HepG2 (cell line): ENCODE measurements around the gene PCGF6. TPM values are rescaled to one million over a fixed set of nuclear protein-coding genes. Genes with fewer than 3 reads are reported as not detected.

Experiments
- AKAP8 ChIP-seq: sonication (generic); formaldehyde crosslinking; IDR thresholded peaks from 2 replicates; pipeline ENCODE4 v1.5.1; 2020; ENCODE audit warnings: mild to moderate bottlenecking, missing genetic modification reagents
- ATF2 ChIP-seq: sonication (generic); formaldehyde crosslinking; IDR thresholded peaks from 2 replicates; pipeline ENCODE4 v1.4.0; 2020; ENCODE audit warnings: missing genetic modification reagents
- ESRRA ChIP-seq: sonication (generic); formaldehyde crosslinking; IDR thresholded peaks from 2 replicates; pipeline ENCODE4 v1.5.1; 2020; ENCODE audit warnings: mild to moderate bottlenecking, low read depth, missing genetic modification reagents
- HDAC6 ChIP-seq: fragments of 200-600 bp; sonication (generic); IDR thresholded peaks from 2 replicates; pipeline ENCODE4 v1.7.0; 2017; ENCODE audit warnings: mild to moderate bottlenecking, antibody characterized with exemption, low read length, low read depth
- HMGA1 ChIP-seq: sonication (generic); formaldehyde crosslinking; conservative IDR thresholded peaks from 2 replicates; pipeline ENCODE4 v1.4.0; 2020; ENCODE audit warnings: missing genetic modification reagents
- HNRNPK ChIP-seq: fragments of 200-400 bp; formaldehyde crosslinking; IDR thresholded peaks from 2 replicates; pipeline ENCODE4 v1.6.1; 2018; ENCODE audit warnings: low read length, low read depth, moderate library complexity, mild to moderate bottlenecking; ENCODE audit not compliant: poor library complexity, severe bottlenecking
- KDM5A ChIP-seq: fragments of 200-600 bp; sonication (generic); IDR thresholded peaks from 2 replicates; pipeline ENCODE4 v1.7.0; 2018; ENCODE audit warnings: antibody characterized with exemption, mild to moderate bottlenecking, low read length, borderline replicate concordance
- NFE2 ChIP-seq: sonication (generic); formaldehyde crosslinking; IDR thresholded peaks from 2 replicates; pipeline ENCODE4 v1.4.0; 2020; ENCODE audit warnings: missing genetic modification reagents
- NR2C2 ChIP-seq: sonication (generic); formaldehyde crosslinking; IDR thresholded peaks from 2 replicates; pipeline ENCODE4 v1.4.0; 2020; ENCODE audit warnings: missing genetic modification reagents, mild to moderate bottlenecking, moderate library complexity, borderline replicate concordance
- NR2F1 ChIP-seq, 2 experiments: fragments of 450-650 bp in 1 of 2; formaldehyde crosslinking in 1 of 2; IDR thresholded peaks; 2 replicates each; pipeline versions ENCODE4 v1.5.0 to v1.6.1; 2016 to 2020; ENCODE audit warnings: mild to moderate bottlenecking in 1 of 2, missing compliant biosample characterization in 1 of 2, missing genetic modification reagents in 1 of 2, moderate library complexity in 1 of 2
- PRDM15 ChIP-seq: sonication (generic); formaldehyde crosslinking; IDR thresholded peaks from 2 replicates; pipeline ENCODE4 v1.4.0; 2020; ENCODE audit warnings: missing genetic modification reagents
- SP2 ChIP-seq: sonication (generic); formaldehyde crosslinking; IDR thresholded peaks from 2 replicates; pipeline ENCODE4 v1.5.1; 2020; ENCODE audit warnings: mild to moderate bottlenecking, missing genetic modification reagents
- THAP11 ChIP-seq: IDR thresholded peaks from 2 replicates; pipeline ENCODE4 v1.6.1; 2016; ENCODE audit warnings: missing biosample characterization, missing genetic modification reagents
- THAP7 ChIP-seq: sonication (generic); formaldehyde crosslinking; IDR thresholded peaks from 2 replicates; pipeline ENCODE4 v1.8.1; 2023; ENCODE audit warnings: mild to moderate bottlenecking, missing genetic modification reagents
- ZEB1 ChIP-seq: IDR thresholded peaks from 2 replicates; pipeline ENCODE4 v1.6.1; 2012; ENCODE audit warnings: mild to moderate bottlenecking, low read depth, inconsistent platforms; ENCODE audit not compliant: insufficient replicate concordance
- ZFP1 ChIP-seq: IDR thresholded peaks from 2 replicates; pipeline ENCODE4 v1.6.1; 2016
- ZFP90 ChIP-seq: sonication (generic); formaldehyde crosslinking; IDR thresholded peaks from 2 replicates; pipeline ENCODE4 v1.8.0; 2022; ENCODE audit warnings: missing genetic modification reagents, mild to moderate bottlenecking, inconsistent platforms, borderline replicate concordance
- ZFP91 ChIP-seq: sonication (generic); formaldehyde crosslinking; IDR thresholded peaks from 2 replicates; pipeline ENCODE4 v1.9.0; 2022; ENCODE audit warnings: missing genetic modification reagents, mild to moderate bottlenecking, borderline replicate concordance
- ZNF329 ChIP-seq: sonication (generic); formaldehyde crosslinking; IDR thresholded peaks from 2 replicates; pipeline ENCODE4 v1.9.0; 2021; ENCODE audit warnings: low read depth, mild to moderate bottlenecking, missing genetic modification reagents
- ZNF446 ChIP-seq: sonication (generic); formaldehyde crosslinking; IDR thresholded peaks from 2 replicates; pipeline ENCODE4 v1.5.0; 2020; ENCODE audit warnings: mild to moderate bottlenecking, missing genetic modification reagents
- ZNF629 ChIP-seq: sonication (generic); formaldehyde crosslinking; conservative IDR thresholded peaks from 2 replicates; pipeline ENCODE4 v1.5.0; 2020; ENCODE audit warnings: missing genetic modification reagents
- ZNF678 ChIP-seq: sonication (generic); formaldehyde crosslinking; IDR thresholded peaks from 2 replicates; pipeline ENCODE4 v1.4.0; 2020; ENCODE audit warnings: mild to moderate bottlenecking, missing genetic modification reagents
- ZNF850 ChIP-seq: sonication (generic); formaldehyde crosslinking; conservative IDR thresholded peaks from 2 replicates; pipeline ENCODE4 v1.9.0; 2021; ENCODE audit warnings: mild to moderate bottlenecking, missing genetic modification reagents
- polyA plus RNA-seq, 8 experiments: library from polyadenylated mRNA; depleted of rRNA in 3 of 8; stranded (reverse) in 7 of 8; unstranded in 1 of 8; fragments of >200 nt; fragmentation: Illumina TruSeq in 4 of 8; extraction: Trizol in 4 of 8; gene quantifications; 2 replicates each; pipeline versions ENCODE4 v1.2.1 to v1.2.3, GENCODE V29; 2011 to 2016; ENCODE audit warnings: low read depth in 4 of 8, missing spikeins in 1 of 8, mixed read lengths in 1 of 8; ENCODE audit not compliant: insufficient read depth in 1 of 8
- total RNA-seq, 5 experiments: library from RNA; depleted of rRNA; stranded (reverse); fragments of >200 nt; fragmentation: Illumina TruSeq; extraction: Trizol; gene quantifications; 2 replicates each; pipeline ENCODE4 v1.2.3, GENCODE V29; 2016; ENCODE audit warnings: low read depth in 1 of 5

PCGF6 gene
- total and polyA plus RNA-seq, 2 of the 13 experiments (the other 11 are each of a cell fraction or from before 2014, with no cell fraction given), result 5.2 to 19.4 TPM

GRCh38 chr10:103350517-103351260 is at the start of gene PCGF6 (continued):
- no peak for TF ChIP-seq HDAC6
- 0 out of 2 replicates have a peak, but pooled peaks have one; percentile 40 for TF ChIP-seq ESRRA (CRISPR knock-in tag)
- no peak for TF ChIP-seq KDM5A
- no peak for TF ChIP-seq ZNF678
- no peak for TF ChIP-seq NR2F1 (CRISPR knock-in tag; IDR thresholded peaks at IDR 0.05)
- 0 out of 2 replicates have a peak, but pooled peaks have one; percentile 50 for TF ChIP-seq PRDM15 (CRISPR knock-in tag)
- peak; percentile 98; the same call in 1 of the 2 replicates for TF ChIP-seq ZFP91
- TF ChIP-seq HMGA1 (CRISPR knock-in tag), result no peak
- TF ChIP-seq ZNF446 (CRISPR knock-in tag), result no peak
- TF ChIP-seq HNRNPK, result no peak
- peak; percentile 96 for TF ChIP-seq THAP11 (CRISPR knock-in tag)
- TF ChIP-seq ZFP1 (CRISPR knock-in tag), result no peak
- no peak for TF ChIP-seq ZNF329
- TF ChIP-seq NFE2 (CRISPR knock-in tag), result no peak
- no peak for TF ChIP-seq SP2 (CRISPR knock-in tag)
- no peak for TF ChIP-seq AKAP8
- TF ChIP-seq ATF2 (CRISPR knock-in tag), result no peak
- TF ChIP-seq ZNF850, result no peak
- peak; percentile 53; the same call in 1 of the 2 replicates for TF ChIP-seq NR2C2 (CRISPR knock-in tag)
- no peak for TF ChIP-seq ZNF629 (CRISPR knock-in tag)
- peak; percentile 16 for TF ChIP-seq ZEB1
- TF ChIP-seq THAP7, result no peak
- TF ChIP-seq ZFP90, result no peak
